Mesenchymal stem cell (in vitro differentiated cells and primary cell): Measurements from ENCODE around the gene ZNF511.

Experiments
- DNase-seq: peaks from one replicate; pipeline ENCODE4 v3.0.0-alpha.2; 2013
- H2AFZ ChIP-seq: one replicate; pipeline ENCODE4 v1.6.1; 2013; ENCODE audit warnings: low read depth, mild to moderate bottlenecking, control low read depth, inconsistent platforms, low read length, moderate library complexity
- H2AK5ac ChIP-seq: 2 replicates; pipeline ENCODE4 v1.6.1; 2013; ENCODE audit warnings: low read length, moderate library complexity, mild to moderate bottlenecking, inconsistent platforms; ENCODE audit not compliant: severe bottlenecking
- H2BK120ac ChIP-seq: one replicate; pipeline ENCODE4 v1.6.1; 2013; ENCODE audit warnings: low read depth, mild to moderate bottlenecking, inconsistent platforms, low read length, moderate library complexity
- H2BK12ac ChIP-seq, 2 experiments: one replicate each; pipeline ENCODE4 v1.6.1; 2013; ENCODE audit warnings: inconsistent platforms in 2 of 2, low read length in 2 of 2, mild to moderate bottlenecking in 2 of 2, moderate library complexity in 2 of 2, control low read depth in 1 of 2
- H2BK15ac ChIP-seq: one replicate; pipeline ENCODE4 v1.6.1; 2013; ENCODE audit warnings: mild to moderate bottlenecking, low read depth, inconsistent platforms; ENCODE audit not compliant: poor library complexity, severe bottlenecking
- H2BK5ac ChIP-seq: 2 replicates; pipeline ENCODE4 v1.6.1; 2013; ENCODE audit warnings: low read depth, mild to moderate bottlenecking, low read length, control low read depth, inconsistent platforms; ENCODE audit not compliant: poor library complexity, severe bottlenecking
- H3K14ac ChIP-seq, 2 experiments: one replicate each; pipeline ENCODE4 v1.6.1; 2013; ENCODE audit warnings: inconsistent platforms in 2 of 2, low read length in 2 of 2, control low read depth in 1 of 2, mild to moderate bottlenecking in 1 of 2, moderate library complexity in 1 of 2
- H3K18ac ChIP-seq, 2 experiments: one replicate each; pipeline ENCODE4 v1.6.1; 2013; ENCODE audit warnings: inconsistent platforms in 2 of 2, low read length in 2 of 2, control low read depth in 1 of 2, low read depth in 1 of 2, mild to moderate bottlenecking in 1 of 2
- H3K23ac ChIP-seq, 2 experiments: one replicate each; pipeline ENCODE4 v1.6.1; 2013; ENCODE audit warnings: inconsistent platforms in 2 of 2, low read length in 2 of 2, mild to moderate bottlenecking in 2 of 2, moderate library complexity in 2 of 2, control low read depth in 1 of 2
- H3K27ac ChIP-seq: 2 replicates; pipeline ENCODE4 v1.5.1; 2013; ENCODE audit warnings: mild to moderate bottlenecking, moderate library complexity, low read length, control low read depth, inconsistent platforms; ENCODE audit not compliant: poor library complexity, severe bottlenecking
- H3K27me3 ChIP-seq, 2 experiments: 2 replicates each; pipeline versions ENCODE4 v1.6.1 to v1.7.0; 2013; ENCODE audit warnings: low read length in 2 of 2, mild to moderate bottlenecking in 2 of 2, moderate library complexity in 2 of 2, control low read depth in 1 of 2, inconsistent platforms in 1 of 2; ENCODE audit not compliant: control insufficient read depth in 1 of 2, insufficient read depth in 1 of 2
- H3K36me3 ChIP-seq, 2 experiments: 2 replicates each; pipeline versions ENCODE4 v1.6.1 to v1.7.0; 2013; ENCODE audit warnings: low read length in 2 of 2, control low read depth in 1 of 2, inconsistent platforms in 1 of 2, low read depth in 1 of 2, mild to moderate bottlenecking in 1 of 2; ENCODE audit not compliant: insufficient read depth in 2 of 2, control insufficient read depth in 1 of 2
- H3K4ac ChIP-seq, 2 experiments: one replicate each; pipeline ENCODE4 v1.6.1; 2013; ENCODE audit warnings: inconsistent platforms in 2 of 2, low read length in 2 of 2, mild to moderate bottlenecking in 2 of 2, moderate library complexity in 2 of 2, control low read depth in 1 of 2, low read depth in 1 of 2
- H3K4me1 ChIP-seq: 2 replicates; pipeline ENCODE4 v1.6.1; 2013; ENCODE audit warnings: low read depth, low read length, control low read depth; ENCODE audit not compliant: control insufficient read depth, insufficient read depth
- H3K4me2 ChIP-seq: 2 replicates; pipeline ENCODE4 v1.6.1; 2013; ENCODE audit warnings: low read length, mild to moderate bottlenecking, inconsistent platforms; ENCODE audit not compliant: poor library complexity, severe bottlenecking
- H3K4me3 ChIP-seq, 2 experiments: 2 replicates each; pipeline versions ENCODE4 v1.5.1 to v1.7.0; 2013; ENCODE audit warnings: low read length in 2 of 2, mild to moderate bottlenecking in 2 of 2, control low read depth in 1 of 2, low read depth in 1 of 2; ENCODE audit not compliant: insufficient read depth in 1 of 2
- H3K79me1 ChIP-seq: replicated peaks from 2 replicates; pipeline ENCODE4 v1.6.1; 2013; ENCODE audit warnings: mild to moderate bottlenecking, control low read depth, low read length, inconsistent platforms; ENCODE audit not compliant: poor library complexity, severe bottlenecking
- H3K9ac ChIP-seq: 2 replicates; pipeline ENCODE4 v1.7.0; 2013; ENCODE audit warnings: mild to moderate bottlenecking, low read length, moderate library complexity
- H3K9me3 ChIP-seq: 2 replicates; pipeline ENCODE4 v1.7.0; 2013; ENCODE audit warnings: mild to moderate bottlenecking, low read length; ENCODE audit not compliant: control insufficient read depth
- H4K8ac ChIP-seq: one replicate; pipeline ENCODE4 v1.6.1; 2013; ENCODE audit warnings: inconsistent platforms, mild to moderate bottlenecking, low read length, moderate library complexity
- H4K91ac ChIP-seq: one replicate; pipeline ENCODE4 v1.6.1; 2013; ENCODE audit warnings: mild to moderate bottlenecking, low read length, inconsistent platforms
- WGBS: methylation state at CpG from one replicate; pipeline ENCODE4 v1.1.7; 2013; ENCODE audit warnings: mixed read lengths; 5-methylcytosine and 5-hydroxymethylcytosine counted together

Gene ZNF511

GRCh38 chr10:133311570-133311969 is 2.9 kb downstream of the ZNF511 start:
- no peak overlapping the region for H2BK15ac ChIP-seq
- no peak overlapping the region for H3K9ac ChIP-seq
- H3K4me2 ChIP-seq, result no peak overlapping the region
- H3K9me3 ChIP-seq, result no peaks in the 10 kb centered on the region
- H3K4me3 ChIP-seq, result no peak overlapping the region
- whole genome bisulfite sequencing, result 96% methylated on average over 10 of the region's 10 CpGs
- H2AFZ ChIP-seq, result no peak overlapping the region
- no peak overlapping the region for H3K27ac ChIP-seq
- H3K23ac ChIP-seq, result no peak overlapping the region
- H2AK5ac ChIP-seq, result no peak overlapping the region
- DNase-seq, result no peak
- H3K36me3 ChIP-seq, result peaks cover 30 to 46% of the 10 kb centered on the region in 2 experiments
- H3K27me3 ChIP-seq, result no peaks in the 10 kb centered on the region
- H2BK5ac ChIP-seq, result no peak overlapping the region
- no peak overlapping the region for H3K4ac ChIP-seq
- H2BK120ac ChIP-seq, result no peak overlapping the region
- peaks cover 22% of the 10 kb centered on the region for H3K4me1 ChIP-seq
- H3K79me1 ChIP-seq, result peaks cover 17% of the 10 kb centered on the region
- H3K18ac ChIP-seq, result no peak overlapping the region
- no peak overlapping the region for H4K8ac ChIP-seq
- H3K14ac ChIP-seq, result no peak overlapping the region
- no peak overlapping the region for H2BK12ac ChIP-seq
- H4K91ac ChIP-seq, result no peak overlapping the region

- no peak overlapping the region for H3K4me3 ChIP-seq
- no peak overlapping the region for H3K23ac ChIP-seq
- DNase-seq, result no peak
- 98% methylated on average over 20 of the region's 23 CpGs for WGBS
- no peak overlapping the region for H4K91ac ChIP-seq
- peaks cover 30 to 42% of the 10 kb centered on the region in 2 experiments for H3K36me3 ChIP-seq
- no peak overlapping the region for H3K18ac ChIP-seq
- H4K8ac ChIP-seq, result no peak overlapping the region
- no peak overlapping the region for H3K4me2 ChIP-seq
- no peak overlapping the region for H3K27ac ChIP-seq
- no peak overlapping the region for H2BK15ac ChIP-seq
- H3K9ac ChIP-seq, result no peak overlapping the region
- H3K4ac ChIP-seq, result no peak overlapping the region
- no peaks in the 10 kb centered on the region for H3K9me3 ChIP-seq
- no peak overlapping the region for H2BK12ac ChIP-seq
- H2AK5ac ChIP-seq, result no peak overlapping the region
- no peak overlapping the region for H2AFZ ChIP-seq
- H3K79me1 ChIP-seq, result peaks cover 15% of the 10 kb centered on the region
- no peak overlapping the region for H2BK120ac ChIP-seq
- H3K27me3 ChIP-seq, result no peaks in the 10 kb centered on the region
- H2BK5ac ChIP-seq, result no peak overlapping the region
- H3K14ac ChIP-seq, result no peak overlapping the region
- peaks cover 17% of the 10 kb centered on the region for H3K4me1 ChIP-seq
Measured at GRCh38 chr10:133312016-133312768, 3.5 kb downstream of the ZNF511 start.

GRCh38 chr10:133312769-133313145 is 4.0 kb downstream of the ZNF511 start:
- Histone ChIP-seq H3K4me3 (no peak overlapping the region), H4K91ac (no peak overlapping the region), H3K23ac (no peak overlapping the region), H2AFZ (no peak overlapping the region), H3K4me2 (no peak overlapping the region), H3K4me1 (peaks cover 11% of the 10 kb centered on the region), H2BK5ac (no peak overlapping the region), H2BK12ac (no peak overlapping the region), H3K18ac (no peak overlapping the region), H3K36me3 (peaks cover 30 to 42% of the 10 kb centered on the region in 2 experiments), H2BK15ac (no peak overlapping the region), H3K79me1 (peaks cover 15% of the 10 kb centered on the region), H3K27ac (no peak overlapping the region), H3K14ac (no peak overlapping the region), H4K8ac (no peak overlapping the region), H3K27me3 (no peaks in the 10 kb centered on the region), H2AK5ac (no peak overlapping the region), H3K9me3 (no peaks in the 10 kb centered on the region), H2BK120ac (no peak overlapping the region), H3K9ac (no peak overlapping the region), H3K4ac (no peak overlapping the region)
- WGBS, result 97% methylated on average over 7 of the region's 9 CpGs
- no peak for DNase-seq

GRCh38 chr10:133313192-133313591 is 4.5 kb downstream of the ZNF511 start:
- no peak overlapping the region for H3K14ac ChIP-seq
- H3K9me3 ChIP-seq, result no peaks in the 10 kb centered on the region
- no peak overlapping the region for H3K4me2 ChIP-seq
- H3K4ac ChIP-seq, result no peak overlapping the region
- no peak overlapping the region for H3K9ac ChIP-seq
- no peak overlapping the region for H3K18ac ChIP-seq
- no peaks in the 10 kb centered on the region for H3K27me3 ChIP-seq
- no peak for DNase-seq
- H3K36me3 ChIP-seq, result peaks cover 30 to 42% of the 10 kb centered on the region in 2 experiments
- no peak overlapping the region for H3K23ac ChIP-seq
- peaks cover 9% of the 10 kb centered on the region for H3K4me1 ChIP-seq
- no peak overlapping the region for H3K27ac ChIP-seq
- H2BK15ac ChIP-seq, result no peak overlapping the region
- H3K79me1 ChIP-seq, result peaks cover 15% of the 10 kb centered on the region
- no peak overlapping the region for H2BK5ac ChIP-seq
- no peak overlapping the region for H2BK12ac ChIP-seq
- no peak overlapping the region for H4K91ac ChIP-seq
- no peak overlapping the region for H2BK120ac ChIP-seq
- WGBS, result 99% methylated on average over 4 of the region's 4 CpGs
- H2AK5ac ChIP-seq, result no peak overlapping the region
- H3K4me3 ChIP-seq, result no peak overlapping the region
- no peak overlapping the region for H4K8ac ChIP-seq
- H2AFZ ChIP-seq, result no peak overlapping the region
